ENCODE data around the gene NUP62.
A peak's percentile ranks its signal among the peaks of the same experiment; 100 is the strongest.

The NUP62 gene

DNA sequence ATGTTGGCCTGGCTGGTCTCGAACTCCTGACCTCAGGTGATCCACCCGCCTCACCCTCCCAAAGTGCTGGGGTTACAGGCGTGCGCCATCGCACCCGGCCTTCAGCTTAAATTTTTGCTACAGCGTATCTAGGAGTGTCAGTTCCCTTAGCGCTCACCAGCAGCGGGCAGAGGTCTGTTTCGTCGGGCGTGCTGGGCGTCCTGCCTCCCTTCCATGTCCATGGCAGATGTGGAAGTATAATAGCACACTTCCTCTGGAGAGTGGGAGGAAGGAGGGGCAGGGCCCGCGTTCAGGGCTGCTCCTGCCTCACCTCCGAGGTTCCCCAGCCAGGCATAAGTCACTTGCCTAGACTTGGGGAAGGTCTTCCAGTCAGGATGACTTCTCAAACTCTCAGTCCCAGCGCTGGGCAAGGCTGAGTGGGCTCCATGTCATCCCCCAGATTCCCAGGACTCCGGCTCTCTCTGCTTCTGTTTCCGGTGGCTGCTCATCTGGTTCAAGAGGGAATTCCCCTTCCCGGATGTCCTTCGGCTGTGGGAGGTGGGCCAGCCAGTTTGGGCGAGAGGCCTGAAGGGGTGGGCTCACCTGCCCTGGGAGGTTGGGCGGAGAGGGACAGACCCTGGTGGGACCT lies 42.2 kb downstream of the NUP62 start:
- no peak overlapping the region for H3K9ac ChIP-seq (ENCODE audit: low read depth, low read length)

DNA sequence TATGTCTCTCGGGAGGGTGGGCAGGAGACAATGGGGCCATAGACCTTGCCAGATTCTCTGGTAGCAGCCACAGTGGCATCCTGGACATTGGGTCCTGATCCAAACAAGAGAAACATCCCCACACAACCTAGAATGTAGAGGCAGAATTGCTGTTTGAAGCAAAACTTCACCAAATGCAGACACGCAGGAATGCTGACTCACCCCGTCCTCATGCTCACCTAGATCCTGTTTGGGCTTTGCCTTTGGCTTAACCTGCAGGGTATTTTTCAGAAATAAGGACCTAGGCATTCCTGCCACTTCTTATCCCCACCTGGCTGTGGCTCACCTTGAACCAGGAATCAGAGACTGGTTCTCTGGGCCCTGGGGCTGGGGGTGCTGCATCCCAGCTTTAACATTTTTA lies 44.5 kb downstream of the NUP62 start:
- no peaks in the 10 kb centered on the region for H3K9me3 ChIP-seq (ENCODE audit: control insufficient read depth, insufficient read depth, low read length)
- peaks cover 62% of the 10 kb centered on the region for H3K36me3 ChIP-seq (ENCODE audit: control insufficient read depth, insufficient read depth, low read length)
- peak overlapping the region; percentile 5 for H3K27ac ChIP-seq (ENCODE audit: low read depth, low read length)
- H3K4me3 ChIP-seq (ENCODE audit: low read depth, low read length), result no peak overlapping the region
- H3K9ac ChIP-seq (ENCODE audit: low read depth, low read length), result no peak overlapping the region
- no peaks in the 10 kb centered on the region for H3K4me1 ChIP-seq (ENCODE audit: control insufficient read depth, insufficient read depth, low read length)
- peaks cover 5% of the 10 kb centered on the region; the same call in 1 of the 2 replicates for H3K27me3 ChIP-seq (ENCODE audit: control insufficient read depth, insufficient read depth, low read length)

More for the DNA sequence above, 42.2 kb downstream of the NUP62 start:
- no peak overlapping the region for H3K27ac ChIP-seq (ENCODE audit: low read depth, low read length)
- H3K4me3 ChIP-seq (ENCODE audit: low read depth, low read length), result no peak overlapping the region
- peaks cover 5% of the 10 kb centered on the region; the same call in 1 of the 2 replicates for H3K27me3 ChIP-seq (ENCODE audit: control insufficient read depth, insufficient read depth, low read length)
- H3K36me3 ChIP-seq (ENCODE audit: control insufficient read depth, insufficient read depth, low read length), result peaks cover 39% of the 10 kb centered on the region
- H3K4me1 ChIP-seq (ENCODE audit: control insufficient read depth, insufficient read depth, low read length), result peaks cover 6% of the 10 kb centered on the region; the same call in 1 of the 2 replicates
- no peaks in the 10 kb centered on the region for H3K9me3 ChIP-seq (ENCODE audit: control insufficient read depth, insufficient read depth, low read length)

- Histone ChIP-seq H3K27me3 (ENCODE audit: control insufficient read depth, insufficient read depth, low read length) (peaks cover under 1% of the 10 kb centered on the region; the same call in 1 of the 2 replicates), H3K4me3 (ENCODE audit: low read depth, low read length) (no peak overlapping the region), H3K9ac (ENCODE audit: low read depth, low read length) (no peak overlapping the region), H3K36me3 (ENCODE audit: control insufficient read depth, insufficient read depth, low read length) (peaks cover 68% of the 10 kb centered on the region), H3K4me1 (ENCODE audit: control insufficient read depth, insufficient read depth, low read length) (peaks cover 2% of the 10 kb centered on the region; the same call in 1 of the 2 replicates), H3K9me3 (ENCODE audit: control insufficient read depth, insufficient read depth, low read length) (no peaks in the 10 kb centered on the region), H3K27ac (ENCODE audit: low read depth, low read length) (no peak overlapping the region)
Measured at GRCh38 chr19:49884109-49884508, 45.2 kb downstream of the NUP62 start.

- Histone ChIP-seq H3K4me3 (ENCODE audit: low read depth, low read length) (no peak overlapping the region), H3K4me1 (ENCODE audit: control insufficient read depth, insufficient read depth, low read length) (peaks cover 10% of the 10 kb centered on the region; the same call in 1 of the 2 replicates), H3K27me3 (ENCODE audit: control insufficient read depth, insufficient read depth, low read length) (no peaks in the 10 kb centered on the region), H3K9me3 (ENCODE audit: control insufficient read depth, insufficient read depth, low read length) (no peaks in the 10 kb centered on the region), H3K36me3 (ENCODE audit: control insufficient read depth, insufficient read depth, low read length) (peaks cover 72% of the 10 kb centered on the region), H3K9ac (ENCODE audit: low read depth, low read length) (no peak overlapping the region), H3K27ac (ENCODE audit: low read depth, low read length) (no peak overlapping the region)
Measured at GRCh38 chr19:49883094-49883493, 46.2 kb downstream of the NUP62 start.

DNA sequence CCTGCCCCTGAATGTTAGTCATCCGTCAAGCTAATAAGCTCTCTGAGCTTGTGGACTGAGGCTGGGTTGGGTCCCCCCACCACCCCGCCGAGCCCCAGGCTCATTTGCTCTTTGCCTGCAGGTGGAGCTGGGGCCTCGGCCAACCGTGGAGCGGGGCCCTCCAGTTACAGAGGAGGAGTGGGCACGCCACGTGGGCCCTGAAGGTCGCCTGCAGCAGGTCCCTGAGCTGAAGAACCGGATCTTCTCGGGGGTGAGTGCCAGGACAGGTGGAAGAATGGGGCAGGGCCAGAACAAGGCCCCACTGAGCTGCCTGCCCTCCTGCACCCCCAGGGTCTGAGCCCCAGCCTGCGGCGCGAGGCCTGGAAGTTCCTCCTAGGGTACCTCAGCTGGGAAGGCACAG lies 46.7 kb downstream of the NUP62 start:
- Histone ChIP-seq H3K27ac (ENCODE audit: low read depth, low read length) (no peak overlapping the region), H3K36me3 (ENCODE audit: control insufficient read depth, insufficient read depth, low read length) (peaks cover 72% of the 10 kb centered on the region), H3K4me1 (ENCODE audit: control insufficient read depth, insufficient read depth, low read length) (peaks cover 10% of the 10 kb centered on the region; the same call in 1 of the 2 replicates), H3K4me3 (ENCODE audit: low read depth, low read length) (no peak overlapping the region), H3K9me3 (ENCODE audit: control insufficient read depth, insufficient read depth, low read length) (no peaks in the 10 kb centered on the region), H3K27me3 (ENCODE audit: control insufficient read depth, insufficient read depth, low read length) (no peaks in the 10 kb centered on the region), H3K9ac (ENCODE audit: low read depth, low read length) (no peak overlapping the region)

DNA sequence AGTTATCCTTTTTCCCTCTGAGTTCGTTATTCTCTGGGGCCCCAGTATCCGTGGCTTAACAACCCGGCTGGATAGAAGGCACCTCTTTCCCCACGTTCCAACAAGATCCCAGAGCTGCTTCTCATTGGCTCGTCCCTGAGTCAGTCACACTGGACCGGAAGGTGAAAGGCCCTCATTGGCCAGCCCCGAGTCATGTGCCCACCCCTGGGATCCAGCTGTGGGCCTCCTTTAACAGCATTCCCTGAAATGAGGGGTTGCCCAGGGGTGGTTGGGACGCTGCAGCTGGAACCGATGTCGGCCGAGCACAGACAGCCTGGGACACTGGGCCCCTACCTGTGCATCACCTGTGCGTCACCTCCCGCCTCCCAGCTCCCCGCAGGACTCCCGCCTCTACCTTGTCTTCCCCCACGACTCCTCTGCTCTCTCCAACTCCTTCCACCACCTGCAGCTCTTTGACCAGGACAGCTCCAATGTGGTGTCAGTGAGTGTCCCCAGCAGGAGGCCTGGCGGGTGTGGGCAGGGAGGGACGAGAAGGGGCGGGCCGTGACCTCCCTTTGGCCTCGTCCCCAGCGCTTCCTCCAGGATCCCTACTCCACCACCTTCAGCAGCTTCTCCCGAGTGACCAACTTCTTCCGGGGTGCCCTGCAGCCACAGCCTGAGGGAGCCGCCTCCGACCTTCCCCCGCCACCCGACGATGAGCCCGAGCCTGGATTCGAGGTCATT lies 47.5 kb downstream of the NUP62 start:
- no peaks in the 10 kb centered on the region for H3K27me3 ChIP-seq (ENCODE audit: control insufficient read depth, insufficient read depth, low read length)
- peaks cover 10% of the 10 kb centered on the region; the same call in 1 of the 2 replicates for H3K4me1 ChIP-seq (ENCODE audit: control insufficient read depth, insufficient read depth, low read length)
- no peak overlapping the region for H3K9ac ChIP-seq (ENCODE audit: low read depth, low read length)
- H3K9me3 ChIP-seq (ENCODE audit: control insufficient read depth, insufficient read depth, low read length), result no peaks in the 10 kb centered on the region
- H3K36me3 ChIP-seq (ENCODE audit: control insufficient read depth, insufficient read depth, low read length), result peaks cover 72% of the 10 kb centered on the region
- no peak overlapping the region for H3K27ac ChIP-seq (ENCODE audit: low read depth, low read length)
- no peak overlapping the region for H3K4me3 ChIP-seq (ENCODE audit: low read depth, low read length)

- Histone ChIP-seq H3K36me3 (ENCODE audit: control insufficient read depth, insufficient read depth, low read length) (peaks cover 69% of the 10 kb centered on the region), H3K27me3 (ENCODE audit: control insufficient read depth, insufficient read depth, low read length) (no peaks in the 10 kb centered on the region), H3K9ac (ENCODE audit: low read depth, low read length) (no peak overlapping the region), H3K4me1 (ENCODE audit: control insufficient read depth, insufficient read depth, low read length) (peaks cover 10% of the 10 kb centered on the region; the same call in 1 of the 2 replicates), H3K4me3 (ENCODE audit: low read depth, low read length) (no peak overlapping the region), H3K27ac (ENCODE audit: low read depth, low read length) (no peak overlapping the region), H3K9me3 (ENCODE audit: control insufficient read depth, insufficient read depth, low read length) (no peaks in the 10 kb centered on the region)
Measured at GRCh38 chr19:49881186-49881585, 48.1 kb downstream of the NUP62 start.

DNA sequence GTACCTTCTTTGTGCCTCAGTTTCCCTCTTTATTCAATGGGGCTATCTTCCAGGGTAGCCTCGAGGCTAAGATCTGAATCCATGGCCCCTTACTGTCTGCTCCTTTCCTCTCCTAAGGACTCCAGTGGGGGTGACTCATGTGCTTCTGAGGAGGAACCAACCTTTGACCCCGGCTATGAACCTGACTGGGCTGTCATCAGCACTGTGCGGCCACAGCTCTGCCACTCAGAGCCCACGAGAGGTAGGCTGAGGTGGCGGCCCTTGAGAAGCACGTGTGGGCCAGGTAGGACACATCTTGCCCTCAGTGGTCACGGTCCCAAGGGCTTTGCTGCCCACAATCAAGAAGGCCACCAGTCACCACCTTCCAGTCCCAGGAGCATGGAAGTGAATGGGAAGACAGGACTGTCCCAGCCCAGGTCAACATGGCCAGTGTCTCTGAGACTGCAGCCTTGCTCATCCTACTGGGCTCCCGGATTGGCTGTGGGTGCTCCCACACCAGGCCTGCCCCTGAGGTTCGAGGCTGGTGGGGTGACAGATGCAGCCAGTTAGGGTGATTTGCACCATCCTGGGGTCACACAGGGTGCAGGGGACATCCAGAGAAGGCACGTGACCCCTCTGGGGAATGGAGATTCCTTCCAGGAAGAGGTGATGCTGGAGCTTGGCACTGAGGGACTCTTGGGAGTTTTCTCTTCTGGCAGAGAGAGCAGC lies 49.0 kb downstream of the NUP62 start:
- Histone ChIP-seq H3K9ac (ENCODE audit: low read depth, low read length) (no peak overlapping the region), H3K9me3 (ENCODE audit: control insufficient read depth, insufficient read depth, low read length) (no peaks in the 10 kb centered on the region), H3K4me3 (ENCODE audit: low read depth, low read length) (no peak overlapping the region), H3K27ac (ENCODE audit: low read depth, low read length) (no peak overlapping the region), H3K27me3 (ENCODE audit: control insufficient read depth, insufficient read depth, low read length) (no peaks in the 10 kb centered on the region), H3K4me1 (ENCODE audit: control insufficient read depth, insufficient read depth, low read length) (peaks cover 15% of the 10 kb centered on the region; the same call in 1 of the 2 replicates), H3K36me3 (ENCODE audit: control insufficient read depth, insufficient read depth, low read length) (peaks cover 64% of the 10 kb centered on the region)

DNA sequence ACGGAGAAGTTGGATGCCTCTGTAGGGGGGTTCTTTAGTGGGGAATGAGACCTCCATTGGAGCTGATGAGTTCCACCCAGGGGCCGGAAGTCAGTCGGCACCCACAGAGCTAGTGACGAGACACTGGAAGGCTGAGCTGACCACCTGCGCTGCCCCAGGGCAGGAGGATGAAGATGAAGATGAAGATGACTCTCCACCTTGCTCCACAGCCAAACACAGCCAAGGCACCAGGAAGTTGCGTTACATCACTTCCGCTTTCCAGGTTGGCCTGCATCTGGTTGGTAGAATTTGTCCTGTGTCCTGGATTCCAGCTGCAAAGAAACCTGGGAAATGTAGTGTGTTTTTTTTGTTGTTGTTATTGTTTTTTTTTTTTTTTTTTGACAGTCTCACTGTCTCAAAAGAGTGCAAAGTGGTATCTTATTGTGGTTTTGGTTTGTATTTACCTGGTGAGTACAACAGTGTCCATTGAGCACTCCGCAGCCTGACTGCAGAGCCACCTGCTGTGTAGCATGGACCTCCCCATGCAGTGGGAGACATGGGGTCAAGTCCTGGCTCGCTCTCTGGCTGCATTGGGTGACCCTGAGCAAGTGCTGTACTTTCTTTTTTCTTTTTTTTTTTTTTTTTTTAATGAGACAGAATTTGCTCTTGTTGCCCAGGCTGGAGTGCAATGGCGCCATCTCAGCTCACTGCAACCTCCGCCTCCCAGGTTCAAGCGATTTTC lies 49.9 kb downstream of the NUP62 start:
- H3K4me3 ChIP-seq (ENCODE audit: low read depth, low read length), result 0 out of 2 replicates have a peak overlapping the region, but pooled peaks have one; percentile 92
- H3K4me1 ChIP-seq (ENCODE audit: control insufficient read depth, insufficient read depth, low read length), result peaks cover 16% of the 10 kb centered on the region; the same call in 1 of the 2 replicates
- H3K36me3 ChIP-seq (ENCODE audit: control insufficient read depth, insufficient read depth, low read length), result peaks cover 56% of the 10 kb centered on the region
- no peaks in the 10 kb centered on the region for H3K27me3 ChIP-seq (ENCODE audit: control insufficient read depth, insufficient read depth, low read length)
- H3K27ac ChIP-seq (ENCODE audit: low read depth, low read length), result no peak overlapping the region
- no peak overlapping the region for H3K9ac ChIP-seq (ENCODE audit: low read depth, low read length)
- no peaks in the 10 kb centered on the region for H3K9me3 ChIP-seq (ENCODE audit: control insufficient read depth, insufficient read depth, low read length)

DNA sequence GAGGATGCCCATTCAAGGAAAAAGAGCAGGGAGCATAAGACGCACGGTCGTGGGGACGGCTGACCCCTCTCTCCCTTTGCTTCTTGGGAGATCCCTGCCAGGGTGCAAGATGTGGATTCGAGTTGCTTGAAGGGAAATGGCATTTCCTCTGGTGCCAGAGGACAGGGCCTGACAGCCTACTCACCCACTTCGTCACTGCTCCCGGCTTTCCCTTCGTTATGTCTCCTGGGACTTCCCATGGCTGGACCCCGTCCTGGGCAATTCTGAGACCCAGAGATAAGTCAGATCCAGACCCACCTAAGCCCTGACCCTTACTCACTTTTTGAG lies 50.6 kb downstream of the NUP62 start:
- no peaks in the 10 kb centered on the region for H3K9me3 ChIP-seq (ENCODE audit: control insufficient read depth, insufficient read depth, low read length)
- H3K27ac ChIP-seq (ENCODE audit: low read depth, low read length), result peak overlapping the region; percentile 99
- no peaks in the 10 kb centered on the region for H3K27me3 ChIP-seq (ENCODE audit: control insufficient read depth, insufficient read depth, low read length)
- peak overlapping the region; percentile 92 for H3K4me3 ChIP-seq (ENCODE audit: low read depth, low read length)
- peaks cover 16% of the 10 kb centered on the region; the same call in 1 of the 2 replicates for H3K4me1 ChIP-seq (ENCODE audit: control insufficient read depth, insufficient read depth, low read length)
- H3K9ac ChIP-seq (ENCODE audit: low read depth, low read length), result peak overlapping the region; percentile 55; the same call in 1 of the 2 replicates
- peaks cover 49% of the 10 kb centered on the region for H3K36me3 ChIP-seq (ENCODE audit: control insufficient read depth, insufficient read depth, low read length)

Data from HUES48 (cell line).